Epithelial cell of proximal tubule (primary cell): ENCODE measurements around the gene ZNF595. TPM values are rescaled to one million over a fixed set of nuclear protein-coding genes. Genes with fewer than 3 reads are reported as not detected.
"Not testable (repeated sequence)": the region's sequence is repeated elsewhere in the genome, so short reads cannot be mapped to it uniquely, and the experiment has no call there.

ENCODE experiments used
- DNase-seq: peaks from one replicate; pipeline ENCODE4 v3.0.0-alpha.2; 2011; ENCODE audit warnings: low read depth
- H3K4me3 ChIP-seq: 2 replicates; pipeline ENCODE4 v1.5.1; 2011; ENCODE audit warnings: low read depth, mild to moderate bottlenecking, low read length
- CTCF ChIP-seq: conservative IDR thresholded peaks from 2 replicates; pipeline ENCODE4 v1.5.1; 2012; ENCODE audit warnings: low read depth, mild to moderate bottlenecking, low read length
- total RNA-seq: library from RNA; depleted of rRNA; stranded (reverse); fragments of >200 nt; gene quantifications from 2 replicates; pipeline ENCODE4 v1.2.3, GENCODE V29; 2015

ZNF595 gene
- total RNA-seq, 1 donor from 2014 or later = 9.9 TPM

- DNase-seq, H3K4me3 ChIP-seq: not testable (repeated sequence)
Observed at GRCh38 chr4:64733-65132, 11.6 kb downstream of the ZNF595 start.

- no peak for DNase-seq
- TF ChIP-seq CTCF = no peak
Observed at GRCh38 chr4:71830-72229, 18.7 kb downstream of the ZNF595 start.

GRCh38 chr4:85951-86350 lies 32.8 kb downstream of the ZNF595 start:
- TF ChIP-seq CTCF = no peak
- H3K4me3 ChIP-seq = no peak overlapping the region
- no peak for DNase-seq

More at GRCh38 chr4:71830-72229, 18.7 kb downstream of the ZNF595 start:
- no peak overlapping the region for H3K4me3 ChIP-seq

GRCh38 chr4:86559-87324 lies 33.6 kb downstream of the ZNF595 start:
- not testable (repeated sequence) for H3K4me3 ChIP-seq, DNase-seq

- no peak overlapping the region for H3K4me3 ChIP-seq
- no peak for DNase-seq
Observed at GRCh38 chr4:98386-98785, 45.3 kb downstream of the ZNF595 start.

GRCh38 chr4:99863-100262 lies 46.7 kb downstream of the ZNF595 start:
- DNase-seq = no peak
- no peak for TF ChIP-seq CTCF
- no peak overlapping the region for H3K4me3 ChIP-seq

More at GRCh38 chr4:98386-98785, 45.3 kb downstream of the ZNF595 start:
- no peak for TF ChIP-seq CTCF

GRCh38 chr4:107083-107443 lies 53.9 kb downstream of the ZNF595 start:
- no peak for DNase-seq
- no peak for TF ChIP-seq CTCF
- no peak overlapping the region for H3K4me3 ChIP-seq
